HG03108 (cell line): Measurements from ENCODE around the gene TSC22D1.

Experiments
- ATAC-seq: cut with Tn5 transposase; IDR thresholded peaks from one replicate; pipeline ENCODE4 v1.9.1; 2021; ENCODE audit warnings: moderate library complexity; ENCODE audit not compliant: unreplicated experiment

The TSC22D1 gene

DNA sequence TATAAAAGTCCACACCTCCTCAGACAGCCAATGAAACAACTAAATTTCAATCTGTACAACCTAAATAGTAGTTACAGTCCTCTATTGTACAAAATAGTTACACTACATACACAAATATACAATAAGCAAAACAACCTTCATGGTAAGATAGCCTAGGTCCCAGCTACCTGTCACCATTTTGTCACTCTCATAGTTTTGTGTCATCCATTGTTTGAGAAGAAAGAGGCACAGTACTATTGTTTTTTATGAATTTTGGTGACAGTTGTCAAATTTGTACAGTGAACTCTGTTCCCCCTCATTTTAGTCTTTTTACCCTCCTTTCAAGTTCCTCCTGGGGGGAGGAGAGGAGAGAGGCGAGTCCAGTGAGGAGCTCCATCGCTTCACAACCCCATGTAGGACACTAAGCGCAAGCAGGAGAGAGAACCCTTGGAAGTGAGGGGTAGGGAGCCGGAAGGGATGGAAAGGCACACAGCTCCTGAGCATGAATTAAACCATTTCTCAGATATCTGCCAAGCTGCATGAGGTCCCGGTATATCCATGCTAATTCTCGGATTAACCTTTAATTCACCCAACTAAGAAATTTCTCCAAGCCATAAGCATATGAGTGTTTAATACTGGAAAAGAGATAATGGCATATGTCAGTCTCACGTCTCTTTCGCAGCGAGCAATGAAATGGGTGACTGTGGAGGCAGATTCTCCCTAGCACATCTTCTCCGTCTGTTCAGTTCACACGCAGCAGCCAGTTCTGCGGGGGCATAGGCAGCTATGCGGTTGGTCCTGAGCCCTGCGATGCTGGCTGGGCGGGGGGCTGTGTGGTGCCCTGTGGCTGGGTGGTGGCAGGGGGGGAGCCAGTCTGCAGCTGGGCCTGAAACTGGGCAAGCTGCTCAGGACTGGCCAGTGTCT, 142.0 kb downstream of the TSC22D1 start:
- no peak for ATAC-seq

DNA sequence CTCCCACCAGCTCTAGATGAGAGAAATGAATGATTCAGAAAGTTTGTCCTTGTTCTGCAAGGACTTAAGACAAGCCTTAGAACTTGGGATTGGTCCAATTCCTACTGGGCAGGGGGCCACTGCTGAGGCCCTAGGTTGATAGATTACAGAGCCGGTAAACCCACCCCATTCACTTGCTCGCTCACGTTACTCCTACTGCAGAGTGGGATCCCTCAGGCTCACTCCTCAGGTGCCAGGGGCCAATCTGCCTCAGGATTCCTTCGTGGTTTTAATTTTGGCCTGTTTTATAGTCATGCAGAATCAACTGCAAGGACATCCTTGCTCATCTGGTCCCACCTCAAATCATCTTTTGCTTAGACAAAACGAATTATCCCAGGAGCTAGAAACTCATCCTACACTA, 143.5 kb downstream of the TSC22D1 start:
- no peak for ATAC-seq

- no peak for ATAC-seq
Measured at GRCh38 chr13:44431150-44431549, 145.0 kb downstream of the TSC22D1 start.

GRCh38 chr13:44429311-44429710, 146.8 kb downstream of the TSC22D1 start:
- no peak for ATAC-seq

GRCh38 chr13:44426461-44426860, 149.7 kb downstream of the TSC22D1 start:
- no peak for ATAC-seq

DNA sequence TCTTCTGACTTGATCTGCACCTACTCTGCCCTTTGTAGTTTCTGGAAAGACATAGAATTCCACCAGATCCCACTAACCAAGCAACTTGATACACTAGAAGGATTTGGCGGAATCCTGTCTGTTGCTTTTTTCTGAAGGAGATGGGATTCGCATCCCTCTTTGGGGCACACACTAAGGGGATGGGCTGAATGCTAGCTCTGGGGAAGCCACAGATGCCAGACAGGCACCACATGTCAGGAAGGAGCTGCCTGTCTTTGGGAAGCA, 150.4 kb downstream of the TSC22D1 start:
- no peak for ATAC-seq

DNA sequence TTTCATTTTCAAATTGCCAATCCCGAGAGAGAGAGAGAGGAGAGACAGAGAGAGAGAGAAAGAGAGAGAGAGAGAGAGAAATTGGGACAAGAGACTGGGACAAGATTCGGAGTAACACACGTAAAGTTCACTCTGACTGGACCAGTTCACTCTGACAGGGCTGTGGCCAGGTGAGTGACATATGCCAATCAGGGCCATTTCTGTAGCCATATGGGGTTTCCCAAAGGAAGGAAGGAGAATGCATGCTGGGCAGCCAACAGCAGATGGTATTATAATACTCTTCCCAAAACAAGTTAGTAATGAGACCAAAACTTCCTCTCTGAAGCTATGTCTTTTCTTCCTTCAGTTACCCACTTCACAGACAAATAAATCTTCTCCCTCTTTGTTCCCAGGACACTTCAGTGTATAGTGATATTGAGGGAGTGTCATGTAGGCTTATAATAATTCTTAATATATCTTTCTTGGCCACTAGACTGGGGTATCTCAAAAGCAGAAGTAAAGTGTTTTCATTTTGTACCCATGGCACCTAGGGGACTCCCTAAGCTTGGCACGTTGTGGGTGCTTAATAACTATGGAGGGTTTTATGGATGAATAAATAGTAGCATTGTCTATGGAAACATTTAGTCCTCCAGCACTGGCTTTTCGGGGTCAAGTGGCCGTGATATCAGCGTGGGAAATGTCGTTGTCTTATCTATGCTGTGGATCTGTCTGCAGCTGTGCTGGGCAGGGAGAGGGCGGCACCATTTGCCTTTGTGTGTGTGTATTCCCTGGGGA, 150.9 kb downstream of the TSC22D1 start:
- no peak for ATAC-seq

DNA sequence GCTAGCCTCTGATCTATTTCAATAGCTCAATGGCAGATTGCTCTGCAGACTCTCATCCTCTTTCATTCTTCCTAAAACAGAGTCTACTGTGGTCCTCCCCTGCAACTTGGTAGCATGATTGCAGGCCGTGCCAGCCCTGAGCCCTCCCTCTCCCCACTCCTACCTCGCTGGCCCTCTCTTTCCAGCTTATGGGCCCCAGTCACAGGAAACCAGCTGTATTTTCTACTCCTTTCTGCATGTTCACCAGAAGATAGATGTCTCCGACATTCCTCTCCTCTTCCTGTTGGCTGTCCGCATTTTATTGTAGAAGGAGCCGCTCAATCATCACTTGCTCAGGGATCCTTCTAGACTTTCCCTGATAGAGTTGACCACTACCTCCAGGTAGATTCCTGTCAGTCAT, 152.3 kb downstream of the TSC22D1 start:
- no peak for ATAC-seq

DNA sequence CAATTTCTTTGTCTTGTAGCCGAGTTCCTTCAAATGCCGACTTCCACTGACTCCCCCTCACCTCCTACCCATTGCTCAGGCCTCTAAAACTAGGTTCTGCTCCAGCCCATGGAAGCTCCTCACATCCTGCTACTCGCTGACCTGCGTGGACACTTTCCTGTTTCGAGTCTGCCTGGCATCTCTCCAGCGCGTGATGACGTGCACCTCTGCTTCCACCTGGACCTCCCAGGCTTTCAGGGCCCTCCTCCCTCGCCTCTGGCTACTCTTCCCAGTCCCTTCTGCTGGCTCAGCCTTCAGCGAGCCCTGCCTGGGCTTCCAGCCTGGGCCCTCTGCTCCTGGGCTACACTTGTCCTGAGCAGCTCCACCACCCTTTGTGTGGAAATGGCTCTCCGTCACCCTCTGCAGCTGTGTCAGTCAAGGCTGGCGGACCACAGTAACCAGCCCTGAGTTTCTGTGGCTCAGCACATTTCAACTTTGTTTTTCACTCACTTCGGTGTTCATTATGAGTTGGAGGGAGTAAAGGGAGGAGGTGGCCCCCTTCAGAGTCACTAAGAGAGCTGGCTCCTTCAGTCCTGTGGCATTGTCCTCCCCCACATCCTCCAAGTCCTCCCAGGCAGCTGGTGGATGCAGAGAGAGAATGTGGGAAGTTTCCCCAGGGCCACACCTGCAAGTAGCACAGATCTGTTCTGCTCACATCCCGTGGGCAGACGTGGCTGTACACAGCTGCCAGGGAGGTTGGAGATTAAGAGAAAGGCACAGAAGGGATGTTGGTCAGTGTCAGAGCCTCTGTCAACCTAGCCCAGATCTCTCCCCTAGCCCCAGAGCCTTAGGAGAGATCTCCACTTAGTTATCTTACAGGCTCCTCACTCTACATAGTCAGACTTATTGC, 153.1 kb downstream of the TSC22D1 start:
- ATAC-seq, result no peak

GRCh38 chr13:44421853-44422525, 154.1 kb downstream of the TSC22D1 start:
- ATAC-seq, result no peak

DNA sequence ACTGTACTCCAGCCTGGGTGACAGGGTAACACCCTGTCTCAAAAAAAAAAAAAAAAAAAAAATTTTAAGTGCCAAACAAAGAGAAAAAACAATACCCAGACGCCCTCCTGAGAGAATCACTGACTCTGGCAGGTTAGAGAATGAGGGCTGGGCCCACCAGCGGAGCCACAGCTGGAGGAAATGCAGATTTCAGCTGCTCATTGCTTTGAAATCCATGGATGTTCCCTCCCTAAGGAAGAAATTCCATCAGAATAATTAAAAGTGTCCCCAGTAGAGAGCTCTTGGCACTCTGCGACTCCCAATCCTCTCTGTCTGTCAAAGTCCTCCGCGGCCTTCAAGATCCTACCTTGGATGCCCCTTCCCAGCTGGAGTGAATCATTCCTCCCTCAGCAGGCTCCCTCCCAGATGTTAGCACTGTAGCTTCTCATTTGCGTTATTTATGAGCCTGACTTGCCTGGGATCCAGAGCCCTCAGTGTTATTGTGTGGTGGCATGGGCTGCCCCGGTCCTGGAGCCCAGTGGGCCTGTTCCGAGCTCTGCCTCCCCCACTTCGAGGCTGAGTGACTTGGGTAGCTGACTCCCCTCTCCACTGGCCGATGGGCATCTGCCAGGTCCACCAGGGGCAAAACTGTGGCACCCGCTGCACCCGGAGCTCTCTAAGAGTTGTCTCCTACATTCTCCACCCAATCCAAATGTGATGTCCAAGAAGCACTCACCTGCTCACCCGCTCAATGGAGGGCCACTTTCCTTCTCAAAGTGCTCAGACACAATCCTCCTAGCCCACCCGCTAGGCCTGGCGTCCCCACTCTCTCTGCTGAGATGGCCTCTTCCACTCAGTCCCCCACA, 155.5 kb downstream of the TSC22D1 start:
- no peak for ATAC-seq

DNA sequence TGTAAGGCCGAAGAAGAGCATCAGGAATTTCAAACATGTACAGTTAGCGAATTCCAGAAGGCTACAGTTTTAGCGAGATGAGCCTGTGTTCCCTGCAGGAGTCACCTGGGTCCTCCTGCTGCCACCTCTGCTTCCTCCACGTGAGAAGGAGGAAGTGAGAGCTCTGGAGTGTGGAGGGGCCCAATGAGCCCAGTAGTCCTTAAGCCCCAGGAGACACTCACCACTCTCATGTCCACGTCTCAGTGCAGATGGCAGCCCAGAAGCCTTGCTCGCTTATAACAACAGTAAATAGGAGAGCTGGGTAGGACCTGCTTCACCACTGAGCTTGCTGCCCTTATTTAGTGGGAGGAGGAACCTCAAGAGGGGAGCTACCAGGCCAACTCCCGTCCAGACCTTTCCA, 158.3 kb downstream of the TSC22D1 start:
- ATAC-seq, result no peak

- ATAC-seq, result no peak
Measured at GRCh38 chr13:44417446-44417845, 158.7 kb downstream of the TSC22D1 start.

DNA sequence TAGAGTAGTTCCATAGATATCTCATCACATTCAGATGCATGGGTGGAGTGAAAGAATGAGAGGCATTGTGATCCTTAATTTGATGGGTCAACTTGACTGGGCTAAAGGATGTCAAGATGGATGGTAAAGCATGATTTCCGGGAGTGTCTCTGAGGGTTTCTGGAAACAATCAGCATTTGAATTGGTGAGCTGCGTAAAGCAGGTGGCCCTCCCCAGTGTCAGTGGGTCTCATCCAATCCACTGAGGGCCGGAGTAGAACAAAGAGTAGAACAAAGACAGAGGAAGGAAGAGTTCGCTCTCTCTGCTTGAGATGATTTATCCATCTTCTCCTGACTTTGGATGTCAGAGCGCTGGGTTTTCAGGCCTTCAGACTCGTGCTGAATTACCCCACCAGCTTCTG, 159.4 kb downstream of the TSC22D1 start:
- ATAC-seq, result no peak

- ATAC-seq, result no peak
Measured at GRCh38 chr13:44416301-44416700, 159.8 kb downstream of the TSC22D1 start.

DNA sequence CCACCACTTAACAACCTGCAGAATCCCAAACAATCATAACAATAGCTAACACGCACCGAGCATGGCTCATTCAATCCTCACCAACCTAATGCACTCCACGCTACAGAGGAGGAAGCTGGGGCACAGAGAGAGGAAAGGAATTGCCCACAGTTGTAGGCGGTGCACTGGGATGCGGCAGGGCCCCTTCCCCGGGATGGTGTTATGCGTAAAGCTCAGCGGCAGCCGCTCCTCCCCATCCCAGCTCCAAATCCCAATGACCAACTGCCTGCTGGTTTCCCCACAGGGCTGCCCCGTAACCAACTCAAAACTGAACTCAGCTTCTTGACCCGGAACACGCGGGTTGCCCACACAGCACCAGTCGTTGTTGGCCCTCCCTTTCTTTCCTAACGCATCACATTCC, 160.3 kb downstream of the TSC22D1 start:
- ATAC-seq, result no peak

DNA sequence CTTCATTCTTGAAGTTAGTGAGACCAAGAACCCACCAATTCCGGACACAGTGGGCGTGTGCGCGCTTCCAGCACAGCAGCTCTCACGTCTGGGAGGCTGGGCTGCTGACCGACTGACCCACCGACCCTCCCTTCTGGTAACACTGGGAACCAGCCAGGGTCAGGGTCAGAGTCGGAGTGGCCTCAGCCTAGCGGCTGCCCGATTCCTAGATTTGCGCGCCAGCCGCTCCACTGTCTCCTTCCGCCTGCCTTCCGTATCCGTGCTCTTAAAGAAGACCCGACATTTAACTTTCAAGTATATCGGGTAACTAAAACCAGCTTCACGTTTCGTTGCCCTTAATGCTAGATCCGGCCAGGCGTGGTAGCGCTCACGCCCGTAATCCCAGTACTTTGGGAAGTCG, 161.4 kb downstream of the TSC22D1 start:
- ATAC-seq, result no peak

DNA sequence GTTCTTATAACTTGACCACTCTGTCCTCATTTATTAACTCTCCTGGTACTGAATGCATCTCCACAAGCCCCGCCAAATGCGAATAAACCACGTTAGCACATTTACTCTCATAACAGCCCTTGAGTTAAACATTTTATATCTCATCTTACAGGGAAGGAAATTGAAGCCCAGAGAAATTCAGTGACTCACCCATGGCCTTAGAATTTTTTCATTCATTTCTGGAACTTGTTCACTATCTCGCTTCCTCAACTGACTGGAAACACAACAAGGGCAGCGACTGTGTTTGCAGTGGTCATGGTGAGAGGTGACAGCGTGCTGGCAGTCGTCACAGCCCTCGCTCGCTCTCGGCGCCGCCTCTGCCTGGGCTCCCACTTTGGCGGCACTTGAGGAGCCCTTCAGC, 163.0 kb downstream of the TSC22D1 start:
- no peak for ATAC-seq

GRCh38 chr13:44412346-44412935, 163.7 kb downstream of the TSC22D1 start:
- no peak for ATAC-seq

DNA sequence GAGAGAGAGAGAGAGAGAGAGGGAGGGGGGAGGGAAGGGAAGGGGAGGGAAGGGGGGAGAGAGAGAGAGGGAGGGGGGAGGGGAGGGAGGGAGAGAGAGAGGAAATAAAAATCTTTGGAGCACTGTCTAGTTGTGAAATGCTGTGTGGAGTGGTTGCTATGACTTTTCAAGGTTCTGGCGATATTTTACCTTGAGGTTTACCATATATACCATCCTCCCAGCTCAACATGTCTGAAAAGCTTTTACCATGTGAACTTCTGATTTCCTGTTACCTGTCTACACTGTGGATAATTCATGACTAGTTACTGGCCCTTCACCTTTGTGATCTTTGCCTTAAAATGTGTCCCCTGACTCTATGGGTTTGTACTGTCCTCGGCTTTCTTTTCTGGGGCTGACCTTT, 164.3 kb downstream of the TSC22D1 start:
- no peak for ATAC-seq
